Uterus (tissue), 4 donors: ENCODE measurements around the gene PYGM. TPM values are rescaled to one million over a fixed set of nuclear protein-coding genes. Genes with fewer than 3 reads are reported as not detected.

ENCODE experiments used
- DNase-seq, 2 donors: peaks; one replicate each; pipeline ENCODE4 v3.0.0-alpha.2; 2019 to 2020
- H3K27ac ChIP-seq, 2 donors: fragments of 200-600 bp; sonication (generic); 1 replicate in 1 of 2; 2 replicates in 1 of 2; pipeline ENCODE4 v1.5.1; 2016 to 2018
- H3K27me3 ChIP-seq, 2 donors: fragments of 200-600 bp; sonication (generic); one replicate each; pipeline ENCODE4 v1.5.1; 2018 to 2019; ENCODE audit warnings: control low read depth in 1 of 2
- H3K36me3 ChIP-seq, 2 donors: fragments of 200-600 bp; sonication (generic); one replicate each; pipeline ENCODE4 v1.5.1; 2019; ENCODE audit warnings: control low read depth in 1 of 2
- H3K4me1 ChIP-seq, 2 donors: fragments of 200-600 bp; sonication (generic); one replicate each; pipeline ENCODE4 v1.5.1; 2018 to 2019; ENCODE audit warnings: control low read depth in 1 of 2
- H3K4me3 ChIP-seq, 2 donors: fragments of 200-600 bp; sonication (generic); 1 replicate in 1 of 2; 2 replicates in 1 of 2; pipeline ENCODE4 v1.5.1; 2018 to 2019; ENCODE audit warnings: mild to moderate bottlenecking in 1 of 2
- H3K9me3 ChIP-seq, 2 donors: fragments of 200-600 bp; sonication (generic); one replicate each; pipeline ENCODE4 v1.5.1; 2019; ENCODE audit warnings: control low read depth in 1 of 2
- POLR2A ChIP-seq, 2 donors: fragments of 450-650 bp; IDR thresholded peaks; one replicate each; pipeline ENCODE4 v1.6.1; 2016; ENCODE audit warnings: antibody characterized with exemption in 2 of 2, mild to moderate bottlenecking in 1 of 2, moderate library complexity in 1 of 2
- intact Hi-C: fragments of 100-400 bp; cut with DNase I; formaldehyde crosslinking; loops from one replicate; pipeline ENCODE4 v1.15.1; 2023; ENCODE audit warnings: low total_unique reads
- total RNA-seq, 4 donors: library from RNA; depleted of rRNA in 3 of 4; stranded (reverse); fragments of >200 nt in 3 of 4; gene quantifications; one replicate each; pipeline versions ENCODE4 v1.1.0 to v1.2.4, GENCODE V29; 2014 to 2023
- TF ChIP-seq, protein P1 (sequence below), 4 experiments: fragments of 200-600 bp in 2 of 4; fragments of 450-650 bp in 2 of 4; sonication (generic) in 2 of 4; IDR thresholded peaks; one replicate each; pipeline ENCODE4 v1.5.1; 2016 to 2019; ENCODE audit warnings: antibody characterized with exemption in 4 of 4, mild to moderate bottlenecking in 2 of 4, moderate library complexity in 1 of 4
- donor health status: DM: yes; HTN: yes; CAD: no.

The PYGM gene
- total RNA-seq, 4 donors from 2014 or later: 2.9 to 42.8 (median 11.4) TPM

DNA sequence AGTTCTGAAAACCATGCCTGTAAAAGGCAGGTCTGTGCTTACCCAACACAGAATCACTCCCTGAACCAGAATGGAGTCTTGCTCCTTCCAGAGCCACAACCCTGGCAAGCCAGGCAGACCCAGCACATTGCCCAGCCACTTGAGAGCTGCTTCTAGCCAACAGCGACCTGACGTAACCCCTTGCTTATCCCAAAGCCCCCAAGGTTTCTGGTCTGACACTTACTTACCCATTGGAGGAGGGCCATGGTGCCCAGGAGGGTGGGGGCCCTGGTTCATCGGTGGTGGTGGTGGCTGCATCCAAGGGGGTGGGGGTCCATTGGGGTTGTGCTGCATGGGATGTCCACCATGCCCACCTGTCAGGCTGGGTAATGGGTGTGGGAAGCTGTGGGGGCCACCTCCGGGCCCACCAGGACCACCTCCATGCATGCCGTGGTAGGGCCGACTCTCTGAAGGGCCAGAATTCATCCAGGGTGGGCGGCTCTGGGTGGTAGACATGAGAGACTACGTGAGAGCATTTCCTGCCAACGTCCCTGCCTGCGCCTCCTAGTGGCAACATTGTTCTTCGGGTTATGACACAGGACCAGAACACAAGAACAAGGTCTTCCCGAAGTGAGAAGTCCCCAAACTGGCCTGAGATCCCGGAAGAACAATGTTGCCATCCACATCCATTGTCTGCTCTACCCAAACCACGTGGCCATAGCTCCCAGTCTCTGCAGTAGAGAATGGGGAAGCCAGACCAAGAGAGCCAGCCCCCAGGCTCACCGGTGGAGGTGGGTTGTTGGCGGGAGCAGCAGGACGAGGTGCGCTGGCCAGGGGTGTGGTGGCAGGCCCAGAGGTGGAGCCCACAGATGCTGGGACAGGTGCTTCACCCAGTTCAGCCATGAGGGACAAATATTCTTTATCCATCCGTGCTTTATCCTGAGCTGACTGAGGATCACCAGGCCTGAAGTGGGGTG, 7.8 kb upstream of the PYGM start:
- DNase-seq: peak in 1 of 2 donors; percentile 72
- Histone ChIP-seq H3K27ac (peak overlapping the region; percentile 17 to 21), H3K4me3 (no peak overlapping the region), H3K9me3 (no peaks in the 10 kb centered on the region), H3K36me3 (no peaks in the 10 kb centered on the region), H3K27me3 (no peaks in the 10 kb centered on the region), H3K4me1 (peaks cover 0 to 10% of the 10 kb centered on the region in 2 donors)
- TF ChIP-seq, protein P1, sequence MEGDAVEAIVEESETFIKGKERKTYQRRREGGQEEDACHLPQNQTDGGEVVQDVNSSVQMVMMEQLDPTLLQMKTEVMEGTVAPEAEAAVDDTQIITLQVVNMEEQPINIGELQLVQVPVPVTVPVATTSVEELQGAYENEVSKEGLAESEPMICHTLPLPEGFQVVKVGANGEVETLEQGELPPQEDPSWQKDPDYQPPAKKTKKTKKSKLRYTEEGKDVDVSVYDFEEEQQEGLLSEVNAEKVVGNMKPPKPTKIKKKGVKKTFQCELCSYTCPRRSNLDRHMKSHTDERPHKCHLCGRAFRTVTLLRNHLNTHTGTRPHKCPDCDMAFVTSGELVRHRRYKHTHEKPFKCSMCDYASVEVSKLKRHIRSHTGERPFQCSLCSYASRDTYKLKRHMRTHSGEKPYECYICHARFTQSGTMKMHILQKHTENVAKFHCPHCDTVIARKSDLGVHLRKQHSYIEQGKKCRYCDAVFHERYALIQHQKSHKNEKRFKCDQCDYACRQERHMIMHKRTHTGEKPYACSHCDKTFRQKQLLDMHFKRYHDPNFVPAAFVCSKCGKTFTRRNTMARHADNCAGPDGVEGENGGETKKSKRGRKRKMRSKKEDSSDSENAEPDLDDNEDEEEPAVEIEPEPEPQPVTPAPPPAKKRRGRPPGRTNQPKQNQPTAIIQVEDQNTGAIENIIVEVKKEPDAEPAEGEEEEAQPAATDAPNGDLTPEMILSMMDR (IDR thresholded peaks at IDR 0.05): peak; percentile 50 to 71 (median 53)
- TF ChIP-seq POLR2A (IDR thresholded peaks at IDR 0.05): no peak
- intact Hi-C loops: no loop called here

DNA sequence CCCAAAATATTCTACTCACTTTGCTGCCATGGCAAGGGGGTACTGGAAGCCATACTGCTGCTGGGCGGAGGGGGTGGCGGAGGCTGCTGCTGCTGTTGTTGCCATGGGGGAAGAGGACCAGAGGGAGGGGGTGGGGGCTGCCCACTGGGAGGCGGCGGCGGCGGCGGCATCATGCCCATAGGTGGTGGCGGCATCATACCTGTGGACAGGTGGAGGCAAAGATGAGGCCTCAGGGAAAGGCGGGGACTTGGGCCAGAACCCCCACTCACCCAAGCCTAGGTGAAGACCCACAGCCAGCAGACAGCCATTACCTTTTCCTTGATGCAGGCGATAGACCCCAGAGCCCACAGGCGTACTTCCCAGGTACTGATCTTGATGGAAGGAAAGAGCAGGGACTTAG, 7.1 kb upstream of the PYGM start:
- Histone ChIP-seq H3K27ac (peak overlapping the region; percentile 17 to 21), H3K27me3 (no peaks in the 10 kb centered on the region), H3K4me1 (peaks cover 0 to 10% of the 10 kb centered on the region in 2 donors), H3K4me3 (no peak overlapping the region), H3K36me3 (no peaks in the 10 kb centered on the region), H3K9me3 (no peaks in the 10 kb centered on the region)
- intact Hi-C loops: no loop called here
- TF ChIP-seq POLR2A (IDR thresholded peaks at IDR 0.05): no peak
- TF ChIP-seq, protein P1 (IDR thresholded peaks at IDR 0.05): no peak
- DNase-seq: no peak

DNA sequence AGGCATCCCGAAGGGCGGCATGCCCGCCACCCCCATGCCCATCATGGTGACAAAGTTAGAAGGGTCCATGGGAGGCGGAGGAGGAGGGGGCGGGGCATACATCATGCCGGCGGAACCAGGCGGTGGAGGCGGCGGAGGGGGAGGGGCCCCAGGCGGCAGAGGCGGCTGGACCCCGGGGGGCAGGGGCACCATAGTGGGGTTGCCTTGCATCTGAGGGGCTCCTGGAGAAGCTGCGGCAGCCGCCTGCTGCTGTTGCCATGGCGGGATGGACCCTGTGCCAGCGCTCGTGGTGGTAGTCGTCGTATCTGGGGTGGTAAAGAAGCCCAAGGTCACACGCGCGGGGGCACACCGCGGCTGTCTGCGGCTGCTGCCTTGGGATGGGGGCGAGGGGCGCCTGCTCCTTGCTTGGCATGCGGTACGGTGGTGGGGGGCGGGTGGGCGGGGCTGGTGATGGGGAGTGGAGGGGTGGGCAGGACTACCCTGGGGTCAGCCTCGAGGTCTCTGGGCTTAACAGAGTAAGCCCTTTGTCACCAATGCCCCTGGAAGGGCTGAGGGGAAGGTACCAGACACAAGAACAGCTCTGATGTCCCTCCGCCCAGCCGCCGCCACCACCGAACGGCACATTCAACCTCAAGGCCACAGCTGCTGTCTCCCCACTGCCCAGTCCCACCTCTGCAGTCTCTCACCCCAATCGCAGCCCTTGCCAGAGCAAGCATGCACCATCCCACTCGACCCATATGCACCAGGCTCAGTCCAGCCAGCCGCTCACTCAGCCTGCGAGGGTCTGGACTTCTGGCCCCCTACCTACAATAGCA, 6.3 kb upstream of the PYGM start:
- no peak overlapping the region for H3K27ac ChIP-seq
- no peaks in the 10 kb centered on the region for H3K27me3 ChIP-seq
- TF ChIP-seq POLR2A (IDR thresholded peaks at IDR 0.05): no peak
- TF ChIP-seq, protein P1 (IDR thresholded peaks at IDR 0.05): no peak
- intact Hi-C loops: no loop called here
- H3K4me3 ChIP-seq: no peak overlapping the region
- DNase-seq: no peak
- H3K36me3 ChIP-seq: no peaks in the 10 kb centered on the region
- no peaks in the 10 kb centered on the region for H3K9me3 ChIP-seq
- H3K4me1 ChIP-seq: peaks cover 0 to 10% of the 10 kb centered on the region in 2 donors

DNA sequence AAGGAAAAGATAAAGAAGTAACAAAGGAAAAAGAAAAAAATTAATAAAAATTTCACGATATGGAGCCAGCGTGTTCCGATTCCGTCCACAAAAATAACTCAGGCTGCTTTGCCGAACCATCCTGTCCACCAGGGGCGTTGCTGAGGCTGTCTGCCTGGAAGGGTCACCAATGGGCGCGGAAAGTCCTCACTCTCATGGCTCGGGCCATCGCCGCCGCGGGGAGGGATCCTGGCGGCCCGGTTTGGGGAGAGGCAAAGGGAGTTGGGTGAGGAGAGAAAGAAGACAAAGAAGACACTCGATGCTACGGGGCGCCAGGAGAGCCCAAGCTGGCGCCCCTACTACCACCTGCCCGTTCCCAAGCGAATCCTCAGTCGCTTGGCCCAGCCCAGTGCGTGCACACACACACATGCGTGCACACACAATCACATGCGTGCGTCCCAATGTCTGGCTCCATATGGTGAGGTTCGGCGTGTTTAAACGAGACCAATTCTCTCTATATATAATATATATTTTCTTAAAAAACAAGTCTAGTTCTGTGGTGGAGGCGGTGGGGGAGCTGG, 5.6 kb upstream of the PYGM start:
- Histone ChIP-seq H3K27ac (no peak overlapping the region), H3K4me1 (peaks cover 5 to 13% of the 10 kb centered on the region in 2 donors), H3K9me3 (no peaks in the 10 kb centered on the region), H3K36me3 (no peaks in the 10 kb centered on the region), H3K27me3 (no peaks in the 10 kb centered on the region), H3K4me3 (no peak overlapping the region)
- TF ChIP-seq POLR2A (IDR thresholded peaks at IDR 0.05): no peak
- TF ChIP-seq, protein P1 (IDR thresholded peaks at IDR 0.05): peak in 1 of 4 experiments; percentile 15
- no peak for DNase-seq
- intact Hi-C loops: no loop called here
